Measurements from ENCODE around the gene ANKRD42.

DNA sequence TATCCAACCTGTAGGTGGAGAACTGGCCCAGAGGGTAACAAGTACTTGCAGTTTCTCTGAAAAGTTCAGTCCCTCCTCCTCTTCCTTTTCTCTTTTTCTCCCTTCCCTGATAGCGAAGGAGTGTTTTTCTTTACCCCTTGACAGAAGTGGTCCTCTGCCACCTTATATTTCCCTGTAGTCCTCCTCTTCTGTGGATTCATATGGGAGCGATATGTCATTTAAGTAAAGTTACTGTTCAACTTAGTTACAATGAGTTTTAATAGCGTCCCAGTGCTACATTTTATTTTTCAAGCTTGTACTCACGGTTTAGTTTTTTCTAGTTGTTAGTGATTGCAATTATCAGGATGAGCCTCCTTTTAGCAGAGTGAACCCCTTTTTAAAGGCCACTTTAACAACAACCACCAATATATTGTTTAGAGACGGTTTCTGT, 35.1 kb upstream of the ANKRD42 start:
- TF ChIP-seq POLR2A (IDR thresholded peaks at IDR 0.05; ENCODE audit: low read length) (no peak), GATA1 (IDR thresholded peaks at IDR 0.05; ENCODE audit: low read depth, low read length) (no peak)
